ENCODE measurements around the gene NDEL1.

DNA sequence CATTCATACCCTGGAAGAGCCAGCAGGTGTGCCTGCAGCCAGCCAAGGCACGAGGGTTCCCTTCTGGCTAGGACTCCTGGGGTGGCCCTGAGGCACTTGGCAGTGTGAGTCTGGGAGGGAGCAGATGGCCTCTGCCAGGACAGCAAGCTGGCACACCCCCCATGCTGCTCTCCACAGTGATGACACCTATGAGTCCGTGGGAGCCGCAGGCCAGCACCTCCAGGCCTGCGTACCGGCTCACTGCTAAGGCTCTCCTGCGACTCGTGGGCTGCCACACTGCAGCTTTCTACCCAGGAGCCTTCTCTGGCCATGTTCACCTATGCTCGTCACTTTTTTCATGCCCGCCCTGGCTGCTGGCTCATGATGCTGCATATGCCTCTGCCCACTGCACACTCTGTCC is 68.1 kb downstream of the NDEL1 start:
- no peak for TF ChIP-seq EZH2phosphoT487 (conservative IDR thresholded peaks at IDR 0.05; ENCODE audit: low read length)
- TF ChIP-seq, protein P1, sequence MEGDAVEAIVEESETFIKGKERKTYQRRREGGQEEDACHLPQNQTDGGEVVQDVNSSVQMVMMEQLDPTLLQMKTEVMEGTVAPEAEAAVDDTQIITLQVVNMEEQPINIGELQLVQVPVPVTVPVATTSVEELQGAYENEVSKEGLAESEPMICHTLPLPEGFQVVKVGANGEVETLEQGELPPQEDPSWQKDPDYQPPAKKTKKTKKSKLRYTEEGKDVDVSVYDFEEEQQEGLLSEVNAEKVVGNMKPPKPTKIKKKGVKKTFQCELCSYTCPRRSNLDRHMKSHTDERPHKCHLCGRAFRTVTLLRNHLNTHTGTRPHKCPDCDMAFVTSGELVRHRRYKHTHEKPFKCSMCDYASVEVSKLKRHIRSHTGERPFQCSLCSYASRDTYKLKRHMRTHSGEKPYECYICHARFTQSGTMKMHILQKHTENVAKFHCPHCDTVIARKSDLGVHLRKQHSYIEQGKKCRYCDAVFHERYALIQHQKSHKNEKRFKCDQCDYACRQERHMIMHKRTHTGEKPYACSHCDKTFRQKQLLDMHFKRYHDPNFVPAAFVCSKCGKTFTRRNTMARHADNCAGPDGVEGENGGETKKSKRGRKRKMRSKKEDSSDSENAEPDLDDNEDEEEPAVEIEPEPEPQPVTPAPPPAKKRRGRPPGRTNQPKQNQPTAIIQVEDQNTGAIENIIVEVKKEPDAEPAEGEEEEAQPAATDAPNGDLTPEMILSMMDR (IDR thresholded peaks at IDR 0.05; ENCODE audit: insufficient read depth, low read length, poor library complexity, severe bottlenecking), result no peak

Measured in SU-DHL-6 (cell line).